Measurements from ENCODE around the gene PHKA2.

PHKA2 gene

GRCh38 chrX:18886344-18887161 is 97.4 kb downstream of the PHKA2 start:
- Histone ChIP-seq H3K36me3 (peaks cover 30% of the 10 kb centered on the region), H3K27me3 (no peaks in the 10 kb centered on the region), H3K9me3 (no peaks in the 10 kb centered on the region), H3K4me1 (peaks cover 8% of the 10 kb centered on the region), H3K4me3 (ENCODE audit: low read depth, low read length) (no peak overlapping the region)
- peak; percentile 53 for DNase-seq
- TF ChIP-seq CTCF (IDR thresholded peaks at IDR 0.05; ENCODE audit: low read depth, low read length), result peak; percentile 53

- Histone ChIP-seq H3K4me1 (peaks cover 8% of the 10 kb centered on the region), H3K4me3 (ENCODE audit: low read depth, low read length) (no peak overlapping the region), H3K27me3 (no peaks in the 10 kb centered on the region), H3K36me3 (peaks cover 25% of the 10 kb centered on the region), H3K9me3 (no peaks in the 10 kb centered on the region)
- no peak for DNase-seq
- no peak for TF ChIP-seq CTCF (IDR thresholded peaks at IDR 0.05; ENCODE audit: low read depth, low read length)
Measured at GRCh38 chrX:18886005-18886343, 97.9 kb downstream of the PHKA2 start.

DNA sequence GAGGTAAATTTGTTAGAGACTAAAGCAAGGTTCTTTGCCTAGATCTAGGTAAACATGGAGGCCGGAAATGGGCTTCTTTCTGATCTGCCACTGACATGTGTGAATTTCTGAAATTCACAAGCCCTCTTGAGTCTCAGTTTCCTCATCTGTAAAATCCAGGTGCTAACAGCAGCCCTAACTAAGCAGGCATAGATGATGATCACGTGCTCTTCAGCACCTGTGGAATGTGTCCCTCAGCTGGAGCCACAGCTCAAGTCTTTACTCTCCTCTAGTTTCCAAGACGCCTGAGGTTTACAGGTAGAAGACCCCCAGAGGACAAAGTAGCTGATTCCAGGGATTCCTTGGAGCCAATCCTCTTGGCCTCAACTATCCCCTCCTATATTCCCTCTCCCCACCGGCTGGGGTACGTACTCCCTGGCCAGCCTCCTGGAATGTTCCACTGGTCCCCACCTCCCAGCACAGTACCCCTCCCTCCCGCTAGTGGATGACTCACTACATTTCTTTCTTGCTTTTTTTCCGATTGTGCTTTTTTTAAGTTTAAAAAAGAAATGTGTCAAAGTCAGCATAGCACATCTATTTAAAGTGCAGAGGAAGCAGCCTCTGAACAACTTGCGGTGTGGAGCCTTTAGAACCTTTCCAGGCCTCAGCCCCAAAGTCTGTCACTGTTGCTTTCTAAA is 98.4 kb downstream of the PHKA2 start:
- Histone ChIP-seq H3K4me3 (ENCODE audit: low read depth, low read length) (no peak overlapping the region), H3K9me3 (no peaks in the 10 kb centered on the region), H3K27me3 (no peaks in the 10 kb centered on the region), H3K4me1 (peaks cover 8% of the 10 kb centered on the region), H3K36me3 (peaks cover 20% of the 10 kb centered on the region)
- no peak for DNase-seq
- TF ChIP-seq CTCF (IDR thresholded peaks at IDR 0.05; ENCODE audit: low read depth, low read length), result no peak

DNA sequence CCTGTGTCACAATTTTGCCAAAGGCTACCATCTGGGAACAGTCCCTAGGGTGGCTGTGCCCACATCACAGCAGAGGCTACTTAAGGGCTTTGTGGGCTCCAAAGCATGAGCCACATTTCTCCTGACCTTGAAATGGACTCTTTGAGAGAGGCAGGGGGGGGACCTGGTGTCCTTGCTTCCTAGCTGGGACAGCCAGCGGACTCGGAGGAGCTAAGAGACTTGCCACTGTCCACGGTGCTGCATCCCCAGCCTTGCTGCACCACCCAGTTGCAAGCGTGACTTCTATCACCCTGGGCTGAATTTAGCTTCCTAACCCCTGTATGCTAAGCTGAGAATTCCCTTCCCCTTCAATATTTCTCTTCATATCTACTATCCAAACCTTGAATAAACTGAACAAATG is 99.0 kb downstream of the PHKA2 start:
- Histone ChIP-seq H3K27me3 (no peaks in the 10 kb centered on the region), H3K36me3 (peaks cover 25% of the 10 kb centered on the region), H3K4me3 (ENCODE audit: low read depth, low read length) (no peak overlapping the region), H3K9me3 (no peaks in the 10 kb centered on the region), H3K4me1 (peaks cover 8% of the 10 kb centered on the region)
- DNase-seq, result no peak
- no peak for TF ChIP-seq CTCF (IDR thresholded peaks at IDR 0.05; ENCODE audit: low read depth, low read length)

DNA sequence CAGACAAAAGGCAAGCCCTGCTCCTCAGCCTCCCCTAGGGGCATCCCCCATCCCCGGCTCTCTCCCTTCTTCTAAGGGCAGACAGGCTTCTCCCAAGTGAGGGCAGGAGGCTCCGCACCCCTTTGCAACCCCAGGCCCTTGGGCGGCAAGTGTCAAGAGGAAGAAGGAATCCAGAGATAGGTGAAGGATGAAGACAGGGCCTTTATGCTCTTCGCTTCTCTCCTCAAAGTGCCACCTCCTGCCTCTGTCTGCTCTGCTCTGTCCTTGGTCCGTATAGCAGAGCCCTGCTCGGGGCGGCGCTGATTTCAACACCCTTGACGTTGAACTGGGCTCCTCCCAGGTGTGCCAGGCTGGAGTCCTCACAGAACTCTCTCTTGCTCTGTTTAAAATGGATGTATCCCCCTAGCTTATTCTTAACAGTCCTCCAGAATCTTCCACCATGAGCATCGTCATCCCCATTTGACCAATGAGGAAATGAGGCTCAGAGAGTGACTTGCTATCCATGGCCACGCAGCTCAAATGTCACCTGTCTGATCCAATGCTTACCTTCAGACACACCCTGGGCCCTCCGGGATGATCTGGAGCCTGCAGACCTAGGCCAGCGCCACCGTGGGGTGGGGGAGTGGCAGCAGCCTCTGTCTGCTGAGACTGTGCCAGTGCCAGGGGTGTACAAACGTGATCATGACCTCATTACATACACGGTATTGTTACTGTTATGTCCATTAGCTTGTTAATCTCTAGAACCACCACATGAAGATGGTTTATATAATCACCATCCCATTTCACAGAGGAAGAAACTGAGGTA is 99.8 kb downstream of the PHKA2 start:
- TF ChIP-seq CTCF (IDR thresholded peaks at IDR 0.05; ENCODE audit: low read depth, low read length), result no peak
- peaks cover 8% of the 10 kb centered on the region for H3K4me1 ChIP-seq
- no peak for DNase-seq
- no peak overlapping the region for H3K4me3 ChIP-seq (ENCODE audit: low read depth, low read length)
- H3K9me3 ChIP-seq, result no peaks in the 10 kb centered on the region
- H3K27me3 ChIP-seq, result no peaks in the 10 kb centered on the region
- H3K36me3 ChIP-seq, result peaks cover 27% of the 10 kb centered on the region

Data from BE2C (cell line).